HepG2 (cell line): ENCODE measurements around the gene CNP. TPM values are rescaled to one million over a fixed set of nuclear protein-coding genes. Genes with fewer than 3 reads are reported as not detected.

Experiments
- ATAC-seq: fragments of 200-7000 bp; cut with Tn5 transposase; 3 replicates; pipeline ENCODE4 v1.9.1; 2020; ENCODE audit warnings: mild to moderate bottlenecking, moderate library complexity
- BruUV-seq: library from RNA; stranded (reverse); fragments of 400-500 nt; replicated peaks from 2 replicates; lab custom pipeline; 2021; lab: Mats Ljungman, UMichigan
- CTCF ChIA-PET: fragments of 300-600 bp; formaldehyde crosslinking; extraction: SDS; loops from one replicate; lab custom pipeline; 2021; ENCODE audit warnings: low total read pairs, inconsistent platforms, low intra/inter-chr PET ratio; lab: Yijun Ruan, JAX
- POLR2A ChIA-PET: fragments of 350-600 bp; sonication (Branson Sonifier 250); formaldehyde crosslinking; loops from one replicate; lab custom pipeline; 2020; ENCODE audit warnings: antibody characterized with exemption, inconsistent platforms; lab: Yijun Ruan, JAX
- DNase-seq: peaks from one replicate; pipeline ENCODE4 v3.0.0-alpha.2; 2015; ENCODE audit warnings: low spot score
- FAIRE-seq: peaks from 3 replicates; lab custom pipeline; 2011; peaks lifted over from hg19 to GRCh38; lab: Jason Lieb, UNC
- H2AFZ ChIP-seq: one replicate; pipeline ENCODE4 v1.6.1; 2011; ENCODE audit warnings: low read length, inconsistent platforms
- H3K27ac ChIP-seq: fragments of 300-600 bp; 3 replicates; pipeline ENCODE4 v1.8.0; 2011; ENCODE audit warnings: mixed run types, mild to moderate bottlenecking, mixed read lengths, low read length, inconsistent platforms; ENCODE audit not compliant: insufficient read depth; ENCODE audit errors: extremely low read length
- H3K27me3 ChIP-seq, 2 experiments: fragments of 200-600 bp in 1 of 2; 2 replicates in 1 of 2; 3 replicates in 1 of 2; pipeline versions ENCODE4 v1.6.0 to v1.8.0; 2011; ENCODE audit warnings: low read length in 2 of 2, mild to moderate bottlenecking in 2 of 2, moderate library complexity in 2 of 2, inconsistent platforms in 1 of 2; ENCODE audit not compliant: insufficient read depth in 2 of 2, control insufficient read depth in 1 of 2
- H3K36me3 ChIP-seq, 2 experiments: fragments of 200-600 bp in 1 of 2; replicated peaks in 1 of 2; 2 replicates in 1 of 2; 3 replicates in 1 of 2; pipeline versions ENCODE4 v1.5.1 to v1.8.0; 2011; ENCODE audit warnings: low read length in 2 of 2, inconsistent platforms in 1 of 2; ENCODE audit not compliant: insufficient read depth in 2 of 2, control insufficient read depth in 1 of 2
- H3K4me1 ChIP-seq: 2 replicates; pipeline ENCODE4 v1.5.1; 2012; ENCODE audit warnings: low read length, inconsistent platforms; ENCODE audit not compliant: insufficient read depth
- H3K4me2 ChIP-seq: 2 replicates; pipeline ENCODE4 v1.6.0; 2011; ENCODE audit warnings: low read depth, low read length, inconsistent platforms
- H3K4me3 ChIP-seq, 3 experiments: fragments of 200-600 bp in 1 of 3; sonication (generic), shearing (Covaris generic) in 1 of 3; replicated peaks in 1 of 3; 2 replicates each; pipeline ENCODE4 v1.5.1; 2011 to 2016; ENCODE audit warnings: low read length in 3 of 3, inconsistent platforms in 2 of 3, low read depth in 2 of 3, mild to moderate bottlenecking in 2 of 3, control low read depth in 1 of 3, mixed read lengths in 1 of 3; ENCODE audit not compliant: insufficient read depth in 1 of 3
- H3K79me2 ChIP-seq: one replicate; pipeline ENCODE4 v1.6.1; 2011; ENCODE audit warnings: low read length, inconsistent platforms; ENCODE audit not compliant: insufficient read depth
- H3K9ac ChIP-seq: 2 replicates; pipeline ENCODE4 v1.6.0; 2011; ENCODE audit warnings: mild to moderate bottlenecking, low read depth, low read length, inconsistent platforms; ENCODE audit not compliant: insufficient read depth
- H3K9me3 ChIP-seq: 2 replicates; pipeline ENCODE4 v1.5.1; 2012; ENCODE audit warnings: mild to moderate bottlenecking, low read length
- H4K20me1 ChIP-seq: 2 replicates; pipeline ENCODE4 v1.6.0; 2011; ENCODE audit warnings: inconsistent platforms, mild to moderate bottlenecking, low read length, moderate library complexity; ENCODE audit not compliant: insufficient read depth
- GLI4 ChIP-seq: sonication (generic); formaldehyde crosslinking; IDR thresholded peaks from 2 replicates; pipeline ENCODE4 v1.5.1; 2020; ENCODE audit warnings: missing genetic modification reagents, mild to moderate bottlenecking, moderate library complexity, borderline replicate concordance
- LRRFIP1 ChIP-seq: sonication (generic); formaldehyde crosslinking; conservative IDR thresholded peaks from 2 replicates; pipeline ENCODE4 v1.4.0; 2020; ENCODE audit warnings: missing genetic modification reagents
- MED1 ChIP-seq: sonication (generic); formaldehyde crosslinking; IDR thresholded peaks from 2 replicates; pipeline ENCODE4 v1.4.0; 2020; ENCODE audit warnings: missing genetic modification reagents
- PCBP2 ChIP-seq: fragments of 200-400 bp; formaldehyde crosslinking; optimal IDR thresholded peaks from 2 replicates; pipeline ENCODE3; 2018; ENCODE audit warnings: low read length, low read depth; ENCODE audit not compliant: poor library complexity, severe bottlenecking
- RAD21 ChIP-seq: fragments of 450-650 bp; formaldehyde crosslinking; IDR thresholded peaks from 2 replicates; pipeline ENCODE4 v1.5.0; 2020; ENCODE audit warnings: mild to moderate bottlenecking
- RBM22 ChIP-seq: fragments of 200-400 bp; formaldehyde crosslinking; optimal IDR thresholded peaks from 2 replicates; pipeline ENCODE3; 2017; ENCODE audit warnings: mild to moderate bottlenecking, low read length, moderate library complexity
- SOX6 ChIP-seq, 2 experiments: fragments of 450-650 bp in 1 of 2; sonication (generic) in 1 of 2; formaldehyde crosslinking in 1 of 2; IDR thresholded peaks; 2 replicates each; pipeline versions ENCODE4 v1.4.0 to v1.6.1; 2017 to 2020; ENCODE audit warnings: antibody characterized with exemption in 1 of 2, mild to moderate bottlenecking in 1 of 2, missing genetic modification reagents in 1 of 2
- WGBS: methylation state at CpG from one replicate; pipeline ENCODE4 v1.1.6; 2017; ENCODE audit warnings: low lambda C conversion rate; 5-methylcytosine and 5-hydroxymethylcytosine counted together
- in situ Hi-C: cut with HindIII; loops from 2 replicates; pipeline ENCODE4 v1.10.0; 2017; ENCODE audit warnings: low pct_unique_long_range_greater_than_20kb; ENCODE audit not compliant: extremely low pct_ligation_motif_present
- intact Hi-C: fragments of 100-400 bp; cut with micrococcal nuclease; formaldehyde crosslinking; loops from one replicate; pipeline ENCODE4 v1.10.0; 2022; ENCODE audit not compliant: unreplicated experiment
- polyA plus RNA-seq, 8 experiments: library from polyadenylated mRNA; depleted of rRNA in 3 of 8; stranded (reverse) in 7 of 8; unstranded in 1 of 8; fragments of >200 nt; fragmentation: Illumina TruSeq in 4 of 8; extraction: Trizol in 4 of 8; gene quantifications; 2 replicates each; pipeline versions ENCODE4 v1.2.1 to v1.2.3, GENCODE V29; 2011 to 2016; ENCODE audit warnings: low read depth in 4 of 8, missing spikeins in 1 of 8, mixed read lengths in 1 of 8; ENCODE audit not compliant: insufficient read depth in 1 of 8
- total RNA-seq, 5 experiments: library from RNA; depleted of rRNA; stranded (reverse); fragments of >200 nt; fragmentation: Illumina TruSeq; extraction: Trizol; gene quantifications; 2 replicates each; pipeline ENCODE4 v1.2.3, GENCODE V29; 2016; ENCODE audit warnings: low read depth in 1 of 5
- TF ChIP-seq, protein P1 (sequence below): sonication (generic); formaldehyde crosslinking; IDR thresholded peaks from 2 replicates; pipeline ENCODE4 v1.5.0; 2020; ENCODE audit warnings: mild to moderate bottlenecking, missing genetic modification reagents, borderline replicate concordance

Gene CNP
- total and polyA plus RNA-seq, 2 of the 13 experiments (the other 11 are each of a cell fraction or from before 2014, with no cell fraction given) = 97.2 to 161 TPM

DNA sequence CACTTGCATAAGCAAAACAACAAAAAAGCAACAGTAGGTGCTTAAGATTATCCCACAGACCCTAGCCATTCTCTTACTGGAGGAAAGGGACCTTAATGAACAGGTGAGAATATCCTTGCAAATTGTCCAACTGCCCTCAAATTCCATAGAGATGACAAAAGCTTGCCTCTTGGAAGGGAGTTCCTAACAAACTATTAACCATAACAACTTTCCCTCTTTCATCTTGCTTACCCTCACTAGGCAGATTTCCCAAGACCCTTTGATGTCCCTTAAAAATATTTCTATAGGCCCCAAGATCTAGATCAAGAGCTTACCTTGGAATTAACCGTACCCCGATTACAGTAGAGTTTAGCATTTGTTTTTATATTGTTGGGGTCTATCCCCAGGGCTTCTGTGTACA is 21.8 kb downstream of the CNP start:
- peaks cover 49 to 85% of the 10 kb centered on the region in 2 experiments for H3K36me3 ChIP-seq
- no peaks in the 10 kb centered on the region for H3K27me3 ChIP-seq
- peaks cover 36% of the 10 kb centered on the region for H3K4me1 ChIP-seq
- POLR2A ChIA-PET = interaction anchor here (2.3 to 3.6 kb wide), 3 partner anchors 21 to 32 kb away, joined by 12 to 30 read pairs (median 28); partner anchors contain the start of genes CNP, DNAJC7 and NKIRAS2
- FAIRE-seq = no peak
- CTCF ChIA-PET = no interaction called here
- no peak for DNase-seq
- intact Hi-C loops (no loop called here), in situ Hi-C loops (no loop called here)
- no peak overlapping the region for H3K4me3 ChIP-seq
- no TSS peak for BruUV-seq
- 95% methylated on average over 2 of the region's 2 CpGs for WGBS
- H3K9ac ChIP-seq = no peak overlapping the region
- no peak overlapping the region for H3K27ac ChIP-seq
- no peak for ATAC-seq
- no peak overlapping the region for H2AFZ ChIP-seq
- no peak for TF ChIP-seq PCBP2
- TF ChIP-seq RBM22 = peak; percentile 37
- H3K4me2 ChIP-seq = no peak overlapping the region
- no peaks in the 10 kb centered on the region for H3K79me2 ChIP-seq
- H3K9me3 ChIP-seq = no peaks in the 10 kb centered on the region
- H4K20me1 ChIP-seq = no peaks in the 10 kb centered on the region; the same call in 1 of the 2 replicates

DNA sequence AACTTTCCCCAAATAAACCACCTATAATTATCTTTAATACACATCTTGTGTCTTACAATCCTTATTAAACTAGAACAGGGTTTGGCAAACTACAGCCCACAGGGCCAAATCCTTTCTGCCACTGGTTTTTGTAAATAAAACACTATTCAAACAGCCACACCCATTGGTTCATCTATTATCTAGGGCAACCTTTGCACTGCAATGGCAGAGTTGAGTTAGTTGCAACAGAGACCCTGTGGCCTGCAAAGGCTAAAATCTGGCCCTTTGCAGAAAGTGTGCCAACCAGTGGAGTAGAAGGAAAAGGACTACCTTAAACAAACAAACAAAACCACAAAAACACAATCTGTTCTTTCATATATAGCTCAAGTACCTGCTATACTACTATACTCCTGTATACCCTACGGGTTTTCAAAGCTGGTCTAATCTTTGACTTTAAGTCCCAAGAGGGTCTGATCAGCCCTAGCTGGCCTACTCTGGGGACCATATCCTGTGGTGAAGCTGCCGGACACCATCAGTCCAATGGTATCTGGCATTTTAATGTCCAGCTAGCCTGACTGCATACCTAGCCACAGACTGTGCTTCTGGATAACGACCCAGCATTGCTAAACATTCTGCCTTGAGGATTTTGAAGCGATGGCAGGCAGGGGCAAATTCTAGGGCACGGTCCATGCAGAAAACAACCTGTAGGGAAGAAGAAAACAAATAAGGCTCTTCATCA is 23.3 kb downstream of the CNP start:
- intact Hi-C loops (no loop called here), in situ Hi-C loops (no loop called here)
- no peaks in the 10 kb centered on the region; the same call in 1 of the 2 replicates for H4K20me1 ChIP-seq
- no peak overlapping the region for H3K4me3 ChIP-seq
- H3K36me3 ChIP-seq = peaks cover 47 to 83% of the 10 kb centered on the region in 2 experiments
- H3K27me3 ChIP-seq = no peaks in the 10 kb centered on the region
- peak overlapping the region; percentile 57 for H3K27ac ChIP-seq
- peak; percentile 97 for ATAC-seq
- H3K9me3 ChIP-seq = no peaks in the 10 kb centered on the region
- DNase-seq = peak; percentile 94
- peak overlapping the region; percentile 52 for H3K4me2 ChIP-seq
- H3K9ac ChIP-seq = 0 out of 2 replicates have a peak overlapping the region, but pooled peaks have one; percentile 3
- peaks cover 36% of the 10 kb centered on the region for H3K4me1 ChIP-seq
- peak; percentile 86 for FAIRE-seq
- no peak overlapping the region for H2AFZ ChIP-seq
- no peaks in the 10 kb centered on the region for H3K79me2 ChIP-seq
- POLR2A ChIA-PET = interaction anchor here (0.7 to 3.6 kb wide), 14 partner anchors 9 to 152 kb away, joined by 3 to 30 read pairs (median 4); partner anchors contain the start of genes CNP, DNAJC7, KLHL10 and NKIRAS2
- CTCF ChIA-PET = interaction anchor here (1.7 kb wide), 1 partner anchor 30 kb away, joined by 4 read pairs; the partner anchor contains the start of gene NKIRAS2
- WGBS = 55% methylated on average over 5 of the region's 5 CpGs
- BruUV-seq = no TSS peak
- no peak for TF ChIP-seq LRRFIP1 (CRISPR knock-in tag)
- TF ChIP-seq MED1 (CRISPR knock-in tag) = peak; percentile 42; the same call in 1 of the 2 replicates
- TF ChIP-seq GLI4 (CRISPR knock-in tag) = 0 out of 2 replicates have a peak, but pooled peaks have one; percentile 27
- TF ChIP-seq SOX6 (IDR thresholded peaks at IDR 0.05) = no peak
- peak; percentile 96 for TF ChIP-seq SOX6 (CRISPR knock-in tag; IDR thresholded peaks at IDR 0.05)
- peak; percentile 35; the same call in 1 of the 2 replicates for TF ChIP-seq RAD21
- TF ChIP-seq, protein P1, sequence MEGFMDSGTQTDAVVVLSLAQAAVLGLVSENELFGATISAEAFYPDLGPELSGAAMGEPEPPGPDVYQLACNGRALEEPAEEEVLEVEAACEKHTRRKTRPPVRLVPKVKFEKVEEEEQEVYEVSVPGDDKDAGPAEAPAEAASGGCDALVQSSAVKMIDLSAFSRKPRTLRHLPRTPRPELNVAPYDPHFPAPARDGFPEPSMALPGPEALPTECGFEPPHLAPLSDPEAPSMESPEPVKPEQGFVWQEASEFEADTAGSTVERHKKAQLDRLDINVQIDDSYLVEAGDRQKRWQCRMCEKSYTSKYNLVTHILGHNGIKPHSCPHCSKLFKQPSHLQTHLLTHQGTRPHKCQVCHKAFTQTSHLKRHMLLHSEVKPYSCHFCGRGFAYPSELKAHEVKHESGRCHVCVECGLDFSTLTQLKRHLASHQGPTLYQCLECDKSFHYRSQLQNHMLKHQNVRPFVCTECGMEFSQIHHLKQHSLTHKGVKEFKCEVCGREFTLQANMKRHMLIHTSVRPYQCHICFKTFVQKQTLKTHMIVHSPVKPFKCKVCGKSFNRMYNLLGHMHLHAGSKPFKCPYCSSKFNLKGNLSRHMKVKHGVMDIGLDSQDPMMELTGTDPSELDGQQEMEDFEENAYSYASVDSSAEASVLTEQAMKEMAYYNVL (CRISPR knock-in tag) = no peak
